PC-3 (cell line): ENCODE data around the gene VTCN1. TPM values are rescaled to one million over a fixed set of nuclear protein-coding genes. Genes with fewer than 3 reads are reported as not detected.

Source experiments
- ATAC-seq: fragments of 200-7000 bp; cut with Tn5 transposase; 2 replicates; pipeline ENCODE4 v1.9.1; 2020; ENCODE audit warnings: mild to moderate bottlenecking, moderate library complexity
- BruUV-seq: library from RNA; stranded (reverse); fragments of 400-500 nt; replicated peaks from 2 replicates; lab custom pipeline; 2021; lab: Mats Ljungman, UMichigan
- CTCF ChIA-PET: fragments of 300-600 bp; sonication (Branson Sonifier 250); formaldehyde crosslinking; loops from one replicate; lab custom pipeline; 2022; ENCODE audit warnings: antibody characterized with exemption; lab: Charles Lee
- POLR2A ChIA-PET: fragments of 300-600 bp; sonication (Branson Sonifier 250); formaldehyde crosslinking; loops from one replicate; lab custom pipeline; 2022; ENCODE audit warnings: antibody characterized with exemption; ENCODE audit not compliant: unreplicated experiment; lab: Charles Lee
- DNase-seq: peaks from one replicate; pipeline ENCODE4 v3.0.0-alpha.2; 2015
- H2AFZ ChIP-seq: fragments of 300-600 bp; sonication (generic); 2 replicates; pipeline ENCODE4 v1.6.0; 2016; ENCODE audit warnings: antibody characterized with exemption, low read length
- H3F3A ChIP-seq: fragments of 300-600 bp; sonication (generic); one replicate; pipeline ENCODE4 v1.6.0; 2017; ENCODE audit warnings: antibody characterized with exemption, low read length, control low read depth, mild to moderate bottlenecking; ENCODE audit not compliant: unreplicated experiment
- H3K27ac ChIP-seq: fragments of 300-600 bp; sonication (generic); 2 replicates; pipeline ENCODE4 v1.5.1; 2016; ENCODE audit warnings: mild to moderate bottlenecking, low read length
- H3K27me3 ChIP-seq: fragments of 300-600 bp; sonication (generic); 2 replicates; pipeline ENCODE4 v1.6.1; 2016; ENCODE audit warnings: low read length, mixed read lengths
- H3K36me3 ChIP-seq: fragments of 300-600 bp; sonication (generic); 2 replicates; pipeline ENCODE4 v1.6.1; 2016; ENCODE audit warnings: low read depth, mixed run types, low read length, mixed read lengths
- H3K4me1 ChIP-seq: fragments of 300-600 bp; sonication (generic); 2 replicates; pipeline ENCODE4 v1.5.1; 2016; ENCODE audit warnings: low read length; ENCODE audit not compliant: insufficient read depth
- H3K4me2 ChIP-seq: fragments of 300-600 bp; sonication (generic); 2 replicates; pipeline ENCODE4 v1.6.0; 2016; ENCODE audit warnings: low read length
- H3K4me3 ChIP-seq: fragments of 300-600 bp; sonication (generic); 2 replicates; pipeline ENCODE4 v1.5.1; 2016; ENCODE audit warnings: mild to moderate bottlenecking, low read length, mixed read lengths
- H3K79me2 ChIP-seq: fragments of 300-600 bp; sonication (generic); 2 replicates; pipeline ENCODE4 v1.6.1; 2017; ENCODE audit warnings: low read length, mixed read lengths
- H3K9ac ChIP-seq: fragments of 300-600 bp; sonication (generic); 2 replicates; pipeline ENCODE4 v1.6.0; 2016; ENCODE audit warnings: mild to moderate bottlenecking, low read length
- H3K9me2 ChIP-seq: fragments of 300-600 bp; sonication (generic); replicated peaks from 2 replicates; pipeline ENCODE4 v1.6.1; 2016; ENCODE audit warnings: mixed run types, low read length, mixed read lengths
- H3K9me3 ChIP-seq: fragments of 300-600 bp; sonication (generic); 2 replicates; pipeline ENCODE4 v1.6.1; 2016; ENCODE audit warnings: low read length, mixed read lengths
- H4K20me1 ChIP-seq: fragments of 300-600 bp; sonication (generic); 2 replicates; pipeline ENCODE4 v1.6.1; 2016; ENCODE audit warnings: low read length, mixed read lengths
- CTCF ChIP-seq: fragments of 300-600 bp; sonication (generic); conservative IDR thresholded peaks from 2 replicates; pipeline ENCODE4 v1.5.1; 2017; ENCODE audit warnings: antibody characterized with exemption, low read depth, mild to moderate bottlenecking, low read length
- EZH2 ChIP-seq: fragments of 300-600 bp; sonication (generic); IDR thresholded peaks from one replicate; pipeline ENCODE4 v1.6.1; 2017; ENCODE audit warnings: antibody characterized with exemption, mild to moderate bottlenecking, low read length; ENCODE audit not compliant: unreplicated experiment
- EZH2phosphoT487 ChIP-seq: fragments of 300-600 bp; sonication (generic); IDR thresholded peaks from 2 replicates; pipeline ENCODE4 v1.6.1; 2018; ENCODE audit warnings: mild to moderate bottlenecking, antibody characterized with exemption, low read length, borderline replicate concordance
- intact Hi-C: fragments of 100-400 bp; cut with micrococcal nuclease; formaldehyde crosslinking; loops from 2 replicates; pipeline ENCODE4 v1.9.0; 2023
- total RNA-seq: library from RNA; depleted of rRNA; stranded (reverse); fragments of >200 nt; gene quantifications from 2 replicates; pipeline ENCODE4 v1.2.3, GENCODE V29; 2014

The VTCN1 gene
- total RNA-seq, 1 experiment from 2014 or later, result not detected

- POLR2A ChIA-PET, result no interaction called here
- TF ChIP-seq EZH2phosphoT487 (no peak), EZH2 (no peak), CTCF (no peak)
Measured at GRCh38 chr1:117116090-117116783, 94.5 kb downstream of the VTCN1 start.

GRCh38 chr1:117114877-117115276, 95.8 kb downstream of the VTCN1 start:
- no peak for DNase-seq
- ATAC-seq, result no peak

More at GRCh38 chr1:117116090-117116783, 94.5 kb downstream of the VTCN1 start:
- Histone ChIP-seq H4K20me1 (0 out of 2 replicates have a peak, but pooled peaks cover 1% of the 10 kb centered on the region), H3K4me3 (no peak overlapping the region), H3K9me3 (no peaks in the 10 kb centered on the region), H3K4me2 (no peak overlapping the region), H3K79me2 (no peaks in the 10 kb centered on the region), H3K36me3 (no peaks in the 10 kb centered on the region; the same call in 1 of the 2 replicates), H3K27me3 (no peaks in the 10 kb centered on the region), H2AFZ (no peak overlapping the region), H3F3A (no peaks in the 10 kb centered on the region), H3K27ac (no peak overlapping the region), H3K9me2 (no peaks in the 10 kb centered on the region), H3K4me1 (peaks cover 11% of the 10 kb centered on the region), H3K9ac (no peak overlapping the region)
- intact Hi-C loops, result no loop called here
- CTCF ChIA-PET, result no interaction called here
- no peak for ATAC-seq
- no peak for DNase-seq
- no TSS peak for BruUV-seq

More at GRCh38 chr1:117114877-117115276, 95.8 kb downstream of the VTCN1 start:
- Histone ChIP-seq H2AFZ (no peak overlapping the region), H3K9ac (no peak overlapping the region), H3K27ac (no peak overlapping the region), H3K4me1 (peaks cover 16% of the 10 kb centered on the region), H4K20me1 (0 out of 2 replicates have a peak, but pooled peaks cover 4% of the 10 kb centered on the region), H3K4me2 (no peak overlapping the region), H3F3A (no peaks in the 10 kb centered on the region), H3K79me2 (no peaks in the 10 kb centered on the region), H3K9me2 (no peaks in the 10 kb centered on the region), H3K9me3 (no peaks in the 10 kb centered on the region), H3K27me3 (no peaks in the 10 kb centered on the region), H3K4me3 (no peak overlapping the region), H3K36me3 (no peaks in the 10 kb centered on the region; the same call in 1 of the 2 replicates)
- CTCF ChIA-PET, result no interaction called here
- TF ChIP-seq EZH2phosphoT487 (no peak), EZH2 (no peak), CTCF (no peak)
- BruUV-seq, result no TSS peak
- POLR2A ChIA-PET, result interaction anchor here (0.6 kb wide), 1 partner anchor 170 kb away, joined by 6 read pairs; no protein-coding TSS in a partner anchor
- intact Hi-C loops, result no loop called here
